Esophagus squamous epithelium (tissue), 4 donors: ENCODE data around the gene SUMO4.

Experiments
- POLR2A ChIP-seq, 4 donors: fragments of 450-650 bp; IDR thresholded peaks; one replicate each; pipeline ENCODE4 v1.6.1; 2017; ENCODE audit warnings: antibody characterized with exemption in 4 of 4, mild to moderate bottlenecking in 4 of 4, moderate library complexity in 3 of 4
- TF ChIP-seq, protein P1 (sequence below), 6 experiments: fragments of 450-650 bp in 4 of 6; fragments of 200-600 bp in 2 of 6; sonication (generic) in 2 of 6; IDR thresholded peaks; one replicate each; pipeline ENCODE4 v1.5.1; 2016 to 2019; ENCODE audit warnings: antibody characterized with exemption in 6 of 6, mild to moderate bottlenecking in 4 of 6, moderate library complexity in 4 of 6

DNA sequence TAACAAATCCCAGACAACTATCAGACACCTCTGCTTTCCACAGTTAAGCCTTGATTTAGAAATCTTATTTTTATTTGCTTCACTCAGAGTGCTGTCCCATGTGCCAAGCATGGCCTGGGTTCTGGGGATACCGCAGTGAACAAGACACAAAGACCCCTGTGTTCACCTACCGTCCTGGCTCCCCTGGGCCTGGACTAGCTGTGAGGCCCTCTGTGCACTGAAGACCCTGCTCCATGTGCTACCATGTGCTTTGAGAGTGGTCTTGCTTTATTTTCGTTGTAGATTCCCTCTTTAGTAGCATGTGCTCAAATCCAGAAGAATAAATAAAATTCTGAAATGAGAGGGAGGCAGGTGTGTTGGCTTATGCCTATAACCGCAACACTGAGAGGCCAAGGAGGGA is 22.5 kb downstream of the SUMO4 start:
- TF ChIP-seq, protein P1, sequence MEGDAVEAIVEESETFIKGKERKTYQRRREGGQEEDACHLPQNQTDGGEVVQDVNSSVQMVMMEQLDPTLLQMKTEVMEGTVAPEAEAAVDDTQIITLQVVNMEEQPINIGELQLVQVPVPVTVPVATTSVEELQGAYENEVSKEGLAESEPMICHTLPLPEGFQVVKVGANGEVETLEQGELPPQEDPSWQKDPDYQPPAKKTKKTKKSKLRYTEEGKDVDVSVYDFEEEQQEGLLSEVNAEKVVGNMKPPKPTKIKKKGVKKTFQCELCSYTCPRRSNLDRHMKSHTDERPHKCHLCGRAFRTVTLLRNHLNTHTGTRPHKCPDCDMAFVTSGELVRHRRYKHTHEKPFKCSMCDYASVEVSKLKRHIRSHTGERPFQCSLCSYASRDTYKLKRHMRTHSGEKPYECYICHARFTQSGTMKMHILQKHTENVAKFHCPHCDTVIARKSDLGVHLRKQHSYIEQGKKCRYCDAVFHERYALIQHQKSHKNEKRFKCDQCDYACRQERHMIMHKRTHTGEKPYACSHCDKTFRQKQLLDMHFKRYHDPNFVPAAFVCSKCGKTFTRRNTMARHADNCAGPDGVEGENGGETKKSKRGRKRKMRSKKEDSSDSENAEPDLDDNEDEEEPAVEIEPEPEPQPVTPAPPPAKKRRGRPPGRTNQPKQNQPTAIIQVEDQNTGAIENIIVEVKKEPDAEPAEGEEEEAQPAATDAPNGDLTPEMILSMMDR (IDR thresholded peaks at IDR 0.05): no peak
- TF ChIP-seq POLR2A (IDR thresholded peaks at IDR 0.05): no peak
